ENCODE measurements around the gene PPP5C.
"Not testable (repeated sequence)": the region's sequence is repeated elsewhere in the genome, so short reads cannot be mapped to it uniquely, and the experiment has no call there.

The PPP5C gene

DNA sequence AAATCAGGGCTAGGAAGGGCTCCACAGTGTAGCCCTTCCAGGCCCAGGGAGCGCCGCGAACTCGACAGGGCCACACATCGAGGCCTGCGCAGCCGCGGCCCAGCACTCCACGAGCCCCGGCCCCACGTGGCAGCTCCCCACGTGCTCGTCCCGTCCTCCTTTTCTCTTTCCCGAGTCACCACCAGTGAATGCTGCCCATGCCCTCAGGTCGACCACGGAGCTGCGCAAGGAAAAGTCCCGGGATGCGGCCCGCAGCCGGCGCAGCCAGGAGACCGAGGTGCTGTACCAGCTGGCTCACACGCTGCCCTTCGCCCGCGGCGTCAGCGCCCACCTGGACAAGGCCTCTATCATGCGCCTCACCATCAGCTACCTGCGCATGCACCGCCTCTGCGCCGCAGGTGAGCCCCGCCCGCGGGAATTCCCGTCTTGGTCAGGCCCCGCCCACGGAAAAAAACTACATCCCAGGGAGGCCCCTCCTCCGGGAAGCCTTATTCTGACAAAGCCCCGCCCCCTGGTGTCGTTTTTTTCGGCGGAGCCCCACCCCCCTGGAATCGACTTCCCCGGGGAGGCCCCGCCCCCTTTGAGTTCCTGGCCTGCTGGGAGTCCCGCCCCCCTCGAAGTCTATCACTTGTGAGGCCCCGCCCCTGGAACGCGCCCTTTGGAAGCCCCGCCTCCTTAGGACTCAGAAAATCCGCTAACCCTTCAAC, 43.0 kb upstream of the PPP5C start:
- DNase-seq (ENCODE audit: low read depth): peak; percentile 55
- TF ChIP-seq CTCF (conservative IDR thresholded peaks at IDR 0.05; ENCODE audit: control insufficient read depth, insufficient read depth, low read depth, low read length): no peak
- H3K4me3 ChIP-seq (ENCODE audit: control insufficient read depth, low read depth, low read length): no peak overlapping the region

DNA sequence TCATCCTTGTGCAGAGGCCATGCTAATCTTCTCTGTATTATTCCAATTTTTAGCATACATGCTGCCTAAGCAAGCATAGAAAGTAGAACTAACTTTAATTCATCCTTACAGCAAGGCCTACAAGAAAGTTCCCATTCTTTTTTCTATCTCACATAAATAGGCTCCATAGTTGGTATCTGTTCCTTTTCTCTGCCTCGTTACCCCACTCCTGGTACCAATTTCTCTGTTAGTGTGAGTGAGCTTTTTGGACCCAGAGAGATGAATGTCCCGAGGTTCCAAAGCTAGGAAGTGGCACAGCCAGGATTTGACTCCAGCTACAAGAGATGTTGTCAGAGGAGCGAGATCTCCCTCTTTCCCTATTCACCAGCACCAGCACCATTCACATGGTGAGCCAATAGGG, 40.4 kb upstream of the PPP5C start:
- no peak for TF ChIP-seq CTCF (conservative IDR thresholded peaks at IDR 0.05; ENCODE audit: control insufficient read depth, insufficient read depth, low read depth, low read length)
- no peak for DNase-seq (ENCODE audit: low read depth)
- H3K4me3 ChIP-seq (ENCODE audit: control insufficient read depth, low read depth, low read length): no peak overlapping the region

DNA sequence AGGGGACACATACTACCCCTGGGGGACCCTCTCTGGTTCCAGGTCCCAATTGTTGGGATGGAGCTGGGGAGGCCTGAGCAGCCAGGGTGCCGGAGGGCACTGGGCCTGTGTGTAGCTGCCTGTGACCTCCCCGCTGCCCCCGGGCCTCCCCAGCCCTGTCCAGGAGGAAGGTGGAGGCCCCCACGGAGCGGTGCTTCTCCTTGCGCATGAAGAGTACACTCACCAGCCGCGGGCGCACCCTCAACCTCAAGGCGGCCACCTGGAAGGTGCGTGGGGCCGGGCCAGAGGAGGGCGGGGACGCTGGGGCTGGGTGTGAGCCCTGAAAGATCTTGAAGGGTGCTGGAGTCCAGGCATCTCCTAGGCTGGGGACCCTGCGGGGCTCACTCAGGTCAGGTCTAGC, 38.4 kb upstream of the PPP5C start:
- no peak for DNase-seq (ENCODE audit: low read depth)
- no peak overlapping the region for H3K4me3 ChIP-seq (ENCODE audit: control insufficient read depth, low read depth, low read length)
- no peak for TF ChIP-seq CTCF (conservative IDR thresholded peaks at IDR 0.05; ENCODE audit: control insufficient read depth, insufficient read depth, low read depth, low read length)

- DNase-seq (ENCODE audit: low read depth): no peak
- no peak overlapping the region for H3K4me3 ChIP-seq (ENCODE audit: control insufficient read depth, low read depth, low read length)
- TF ChIP-seq CTCF (conservative IDR thresholded peaks at IDR 0.05; ENCODE audit: control insufficient read depth, insufficient read depth, low read depth, low read length): no peak
Observed at GRCh38 chr19:46309056-46309455, 37.8 kb upstream of the PPP5C start.

DNA sequence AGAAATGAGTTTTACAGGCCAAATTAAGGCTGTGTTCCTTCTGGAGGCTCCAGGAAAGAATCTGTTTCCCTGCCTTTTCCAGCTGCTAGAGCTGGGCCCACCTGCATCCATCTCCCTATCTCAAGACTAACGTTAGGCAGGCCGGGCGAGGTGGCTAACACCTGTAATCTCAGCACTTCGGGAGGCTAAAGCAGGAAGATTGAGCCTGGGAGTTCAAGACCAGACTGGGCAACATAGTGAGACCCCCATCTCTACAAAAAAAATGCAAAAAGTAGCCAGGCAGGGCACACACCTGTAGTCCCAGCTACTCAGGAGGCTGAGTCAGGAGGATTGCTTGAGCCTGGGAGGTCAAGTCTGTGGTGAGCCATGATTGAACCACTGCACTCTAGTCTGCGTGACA, 35.4 kb upstream of the PPP5C start:
- no peak for TF ChIP-seq CTCF (conservative IDR thresholded peaks at IDR 0.05; ENCODE audit: control insufficient read depth, insufficient read depth, low read depth, low read length)
- no peak overlapping the region for H3K4me3 ChIP-seq (ENCODE audit: control insufficient read depth, low read depth, low read length)
- DNase-seq (ENCODE audit: low read depth): no peak

- H3K4me3 ChIP-seq (ENCODE audit: control insufficient read depth, low read depth, low read length); DNase-seq (ENCODE audit: low read depth): not testable (repeated sequence)
Observed at GRCh38 chr19:46313540-46314469, 33.1 kb upstream of the PPP5C start.

DNA sequence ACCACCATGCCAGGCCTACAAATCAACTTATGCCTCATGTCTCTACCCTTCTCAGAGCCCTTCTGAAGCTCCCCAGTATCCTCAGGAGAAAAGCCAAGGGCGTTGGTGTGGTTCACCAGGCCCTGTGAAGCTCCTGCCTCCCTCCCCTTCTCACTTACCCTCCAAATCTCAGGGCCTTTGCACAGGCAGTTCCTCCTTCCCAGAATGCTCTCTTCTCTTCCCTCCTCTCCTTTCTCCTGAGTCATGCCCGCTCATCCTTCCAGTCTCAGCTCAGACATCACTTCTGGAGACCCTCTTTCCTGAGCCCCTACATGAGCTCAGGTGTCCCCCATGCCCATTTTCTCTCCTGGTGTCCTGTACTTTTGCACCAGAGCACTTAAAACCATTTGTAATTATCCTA, 29.5 kb upstream of the PPP5C start:
- TF ChIP-seq CTCF (conservative IDR thresholded peaks at IDR 0.05; ENCODE audit: control insufficient read depth, insufficient read depth, low read depth, low read length): no peak
- no peak overlapping the region for H3K4me3 ChIP-seq (ENCODE audit: control insufficient read depth, low read depth, low read length)
- no peak for DNase-seq (ENCODE audit: low read depth)

All from fibroblast of mammary gland (primary cell).